ENCODE data around the gene CYP4F8.

CYP4F8 gene

DNA sequence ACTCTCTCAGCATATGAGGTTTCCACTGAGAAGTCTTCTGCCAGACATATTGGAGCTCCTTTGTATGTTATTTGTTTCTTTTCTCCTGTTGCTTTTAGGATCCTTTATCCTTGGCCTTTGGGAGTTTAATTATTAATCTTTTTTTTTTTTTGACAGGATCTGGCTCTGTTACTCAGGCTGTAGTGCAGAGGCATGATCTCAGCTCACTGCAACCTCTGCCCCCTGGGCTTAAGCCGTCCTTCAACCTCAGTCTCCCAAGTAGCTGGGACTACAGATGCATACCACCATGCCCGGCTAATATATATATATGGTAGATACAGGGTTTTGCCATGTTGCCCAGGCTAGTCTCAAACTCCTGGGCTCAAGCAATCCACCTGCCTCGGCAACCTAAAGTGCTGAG lies 19.1 kb downstream of the CYP4F8 start:
- H3K27ac ChIP-seq (ENCODE audit: low read depth, low read length, poor library complexity, severe bottlenecking), result no peak overlapping the region
- H3K9ac ChIP-seq (ENCODE audit: low read length), result no peak overlapping the region
- TF ChIP-seq, protein P1, sequence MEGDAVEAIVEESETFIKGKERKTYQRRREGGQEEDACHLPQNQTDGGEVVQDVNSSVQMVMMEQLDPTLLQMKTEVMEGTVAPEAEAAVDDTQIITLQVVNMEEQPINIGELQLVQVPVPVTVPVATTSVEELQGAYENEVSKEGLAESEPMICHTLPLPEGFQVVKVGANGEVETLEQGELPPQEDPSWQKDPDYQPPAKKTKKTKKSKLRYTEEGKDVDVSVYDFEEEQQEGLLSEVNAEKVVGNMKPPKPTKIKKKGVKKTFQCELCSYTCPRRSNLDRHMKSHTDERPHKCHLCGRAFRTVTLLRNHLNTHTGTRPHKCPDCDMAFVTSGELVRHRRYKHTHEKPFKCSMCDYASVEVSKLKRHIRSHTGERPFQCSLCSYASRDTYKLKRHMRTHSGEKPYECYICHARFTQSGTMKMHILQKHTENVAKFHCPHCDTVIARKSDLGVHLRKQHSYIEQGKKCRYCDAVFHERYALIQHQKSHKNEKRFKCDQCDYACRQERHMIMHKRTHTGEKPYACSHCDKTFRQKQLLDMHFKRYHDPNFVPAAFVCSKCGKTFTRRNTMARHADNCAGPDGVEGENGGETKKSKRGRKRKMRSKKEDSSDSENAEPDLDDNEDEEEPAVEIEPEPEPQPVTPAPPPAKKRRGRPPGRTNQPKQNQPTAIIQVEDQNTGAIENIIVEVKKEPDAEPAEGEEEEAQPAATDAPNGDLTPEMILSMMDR (IDR thresholded peaks at IDR 0.05; ENCODE audit: low read length), result no peak
- no peak for TF ChIP-seq EZH2 (IDR thresholded peaks at IDR 0.05; ENCODE audit: borderline replicate concordance, low read length)
- H3K27me3 ChIP-seq (ENCODE audit: insufficient read depth, low read length), result no peaks in the 10 kb centered on the region
- no peaks in the 10 kb centered on the region for H4K20me1 ChIP-seq (ENCODE audit: insufficient read depth, low read length)
- H3K4me3 ChIP-seq (ENCODE audit: low read depth, low read length, poor library complexity, severe bottlenecking), result no peak overlapping the region
- H3K9me2 ChIP-seq (ENCODE audit: low read depth, low read length), result no peaks in the 10 kb centered on the region
- no peaks in the 10 kb centered on the region for H3F3A ChIP-seq (ENCODE audit: insufficient read depth, low read length)
- H3K4me1 ChIP-seq (ENCODE audit: insufficient read depth, low read length, severe bottlenecking), result no peaks in the 10 kb centered on the region
- no peaks in the 10 kb centered on the region for H3K79me2 ChIP-seq (ENCODE audit: insufficient read depth, low read length)
- no peak overlapping the region for H2AFZ ChIP-seq (ENCODE audit: low read length)
- H3K4me2 ChIP-seq (ENCODE audit: low read length), result no peak overlapping the region
- no peaks in the 10 kb centered on the region for H3K9me3 ChIP-seq (ENCODE audit: low read length)
- no peaks in the 10 kb centered on the region for H3K36me3 ChIP-seq (ENCODE audit: insufficient read depth, low read length)

DNA sequence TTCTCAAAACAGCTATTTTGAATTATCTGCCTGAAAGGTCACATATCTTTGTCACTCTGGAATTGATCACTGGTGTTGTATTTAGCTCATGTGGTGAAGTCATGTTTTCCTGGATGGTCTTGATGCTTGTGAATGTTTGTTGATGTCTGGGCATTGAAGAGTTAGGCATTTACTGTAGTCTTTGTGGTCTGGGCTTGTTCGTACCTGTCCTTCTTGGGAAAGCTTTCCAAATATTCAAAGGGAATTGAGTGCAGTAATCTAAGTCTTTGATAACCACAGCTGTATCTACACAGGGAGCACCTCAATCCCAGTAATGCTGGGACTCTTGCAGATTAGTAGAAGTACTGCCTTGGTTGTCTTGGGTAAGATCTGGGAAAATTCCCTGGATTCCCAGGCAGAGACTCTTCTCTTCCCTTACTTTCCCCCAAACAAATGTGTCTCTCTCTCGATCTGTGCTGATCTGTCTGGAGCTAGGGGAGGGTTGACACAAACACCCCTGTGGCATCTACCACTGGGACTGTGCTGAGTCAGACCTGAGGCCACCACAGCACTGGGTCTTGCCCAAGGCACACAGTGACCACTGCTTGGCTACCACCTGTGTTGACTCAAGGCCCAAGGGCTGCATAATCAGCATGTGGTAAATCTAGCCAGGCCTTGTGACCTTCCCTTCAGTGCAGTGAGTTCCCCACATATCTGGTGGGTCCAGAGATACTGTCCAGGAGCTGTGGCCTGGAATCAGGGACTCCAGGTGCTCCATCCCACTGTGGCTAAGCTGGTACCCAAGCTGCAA lies 20.2 kb downstream of the CYP4F8 start:
- no peaks in the 10 kb centered on the region for H4K20me1 ChIP-seq (ENCODE audit: insufficient read depth, low read length)
- no peaks in the 10 kb centered on the region for H3K9me2 ChIP-seq (ENCODE audit: low read depth, low read length)
- no peak overlapping the region for H3K4me2 ChIP-seq (ENCODE audit: low read length)
- no peaks in the 10 kb centered on the region for H3K4me1 ChIP-seq (ENCODE audit: insufficient read depth, low read length, severe bottlenecking)
- no peak overlapping the region for H3K9ac ChIP-seq (ENCODE audit: low read length)
- no peaks in the 10 kb centered on the region for H3K27me3 ChIP-seq (ENCODE audit: insufficient read depth, low read length)
- no peaks in the 10 kb centered on the region for H3K36me3 ChIP-seq (ENCODE audit: insufficient read depth, low read length)
- no peak overlapping the region for H3K27ac ChIP-seq (ENCODE audit: low read depth, low read length, poor library complexity, severe bottlenecking)
- H2AFZ ChIP-seq (ENCODE audit: low read length), result no peak overlapping the region
- no peaks in the 10 kb centered on the region for H3K9me3 ChIP-seq (ENCODE audit: low read length)
- H3K4me3 ChIP-seq (ENCODE audit: low read depth, low read length, poor library complexity, severe bottlenecking), result no peak overlapping the region
- no peaks in the 10 kb centered on the region for H3K79me2 ChIP-seq (ENCODE audit: insufficient read depth, low read length)
- H3F3A ChIP-seq (ENCODE audit: insufficient read depth, low read length), result no peaks in the 10 kb centered on the region
- TF ChIP-seq, protein P1 (IDR thresholded peaks at IDR 0.05; ENCODE audit: low read length), result no peak
- no peak for TF ChIP-seq EZH2 (IDR thresholded peaks at IDR 0.05; ENCODE audit: borderline replicate concordance, low read length)

DNA sequence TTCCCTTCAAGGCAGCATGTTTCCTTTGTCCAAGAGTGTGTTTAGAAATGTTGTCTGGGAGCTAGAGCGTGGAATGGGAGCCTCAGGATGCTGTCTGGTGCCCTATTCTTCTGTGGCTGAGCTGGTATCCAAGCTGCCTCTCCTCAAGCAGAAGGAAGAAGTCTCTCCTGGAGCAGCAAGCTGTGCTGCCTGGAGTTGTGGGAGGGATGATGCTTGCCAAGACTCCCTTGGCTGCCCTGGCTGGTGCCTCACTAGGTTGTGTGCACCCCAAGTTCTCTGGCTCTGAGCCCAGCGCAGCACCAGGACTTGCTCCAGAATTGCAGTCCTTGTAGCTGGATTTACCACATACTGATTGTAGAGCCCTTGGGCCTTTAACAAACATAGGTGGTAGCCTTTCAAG lies 21.0 kb downstream of the CYP4F8 start:
- no peaks in the 10 kb centered on the region for H3K9me3 ChIP-seq (ENCODE audit: low read length)
- TF ChIP-seq, protein P1 (IDR thresholded peaks at IDR 0.05; ENCODE audit: low read length), result no peak
- no peak for TF ChIP-seq EZH2 (IDR thresholded peaks at IDR 0.05; ENCODE audit: borderline replicate concordance, low read length)
- H4K20me1 ChIP-seq (ENCODE audit: insufficient read depth, low read length), result no peaks in the 10 kb centered on the region
- H3K79me2 ChIP-seq (ENCODE audit: insufficient read depth, low read length), result no peaks in the 10 kb centered on the region
- no peaks in the 10 kb centered on the region for H3F3A ChIP-seq (ENCODE audit: insufficient read depth, low read length)
- no peaks in the 10 kb centered on the region for H3K4me1 ChIP-seq (ENCODE audit: insufficient read depth, low read length, severe bottlenecking)
- no peaks in the 10 kb centered on the region for H3K36me3 ChIP-seq (ENCODE audit: insufficient read depth, low read length)
- no peak overlapping the region for H3K4me3 ChIP-seq (ENCODE audit: low read depth, low read length, poor library complexity, severe bottlenecking)
- no peak overlapping the region for H3K4me2 ChIP-seq (ENCODE audit: low read length)
- H3K9ac ChIP-seq (ENCODE audit: low read length), result no peak overlapping the region
- H3K9me2 ChIP-seq (ENCODE audit: low read depth, low read length), result no peaks in the 10 kb centered on the region
- no peak overlapping the region for H3K27ac ChIP-seq (ENCODE audit: low read depth, low read length, poor library complexity, severe bottlenecking)
- H2AFZ ChIP-seq (ENCODE audit: low read length), result no peak overlapping the region
- H3K27me3 ChIP-seq (ENCODE audit: insufficient read depth, low read length), result no peaks in the 10 kb centered on the region
